Fibroblast of peridontal ligament (primary cell): ENCODE measurements around the gene CLTCL1.
"Not testable (repeated sequence)": the region's sequence is repeated elsewhere in the genome, so short reads cannot be mapped to it uniquely, and the experiment has no call there.

Experiments used
- DNase-seq: peaks from one replicate; pipeline ENCODE4 v3.0.0-alpha.2; 2010; ENCODE audit errors: extremely low read depth

Gene CLTCL1

DNA sequence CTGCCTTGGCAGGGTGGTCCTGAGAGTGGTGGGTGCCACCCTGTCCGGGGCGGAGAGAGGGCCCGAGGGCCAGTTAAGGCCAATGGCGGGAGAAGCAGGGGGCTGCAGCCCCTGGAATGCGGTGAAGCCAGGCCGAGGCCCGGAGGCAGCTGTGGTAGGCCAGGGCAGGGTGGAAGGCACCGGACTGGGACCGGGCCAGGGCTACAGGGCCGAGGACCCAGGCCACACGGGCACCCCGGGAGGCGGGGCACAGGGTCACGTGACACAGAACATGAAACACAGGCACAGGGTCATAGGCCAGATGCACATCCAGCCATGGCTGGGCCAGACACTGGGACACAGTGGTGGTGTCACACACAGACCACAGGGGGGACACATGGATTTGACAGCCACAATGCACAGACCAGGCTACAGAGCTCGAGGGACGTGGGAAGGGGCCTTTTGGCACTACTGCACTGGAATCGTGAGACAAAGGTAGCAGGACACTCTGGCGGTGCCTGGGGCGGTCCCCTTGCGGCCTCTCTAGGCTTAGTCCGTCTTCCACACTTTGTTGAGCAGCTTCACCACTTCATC lies 115.8 kb downstream of the CLTCL1 start:
- DNase-seq: no peak

DNA sequence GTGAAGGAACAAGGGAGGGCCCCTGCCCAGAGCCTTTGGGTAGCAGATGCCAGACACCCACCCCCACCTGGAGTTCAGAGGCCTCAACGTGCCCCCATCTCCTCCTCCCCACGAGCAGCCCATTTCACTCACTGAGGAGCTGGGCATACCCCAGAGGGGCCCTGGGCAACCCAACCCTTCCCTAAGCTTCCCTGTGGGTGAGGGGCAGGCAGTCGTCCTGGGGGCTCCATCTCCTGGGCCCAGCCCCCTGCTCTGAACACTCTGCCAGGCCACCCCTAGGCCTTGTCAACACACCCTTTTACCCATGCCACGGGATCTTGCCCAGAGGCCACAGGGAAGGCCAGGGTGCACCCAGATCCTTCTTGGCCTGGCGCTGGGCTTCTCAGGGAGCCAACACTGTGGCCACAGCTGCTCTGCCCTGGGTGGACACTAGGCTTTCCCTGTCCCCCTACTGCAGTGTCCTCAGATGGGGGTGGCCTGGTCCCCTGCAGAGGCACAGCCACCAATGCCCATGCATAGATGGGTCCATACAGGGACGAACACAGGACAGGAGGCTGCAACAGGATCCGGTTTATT lies 116.4 kb downstream of the CLTCL1 start:
- DNase-seq: no peak

DNA sequence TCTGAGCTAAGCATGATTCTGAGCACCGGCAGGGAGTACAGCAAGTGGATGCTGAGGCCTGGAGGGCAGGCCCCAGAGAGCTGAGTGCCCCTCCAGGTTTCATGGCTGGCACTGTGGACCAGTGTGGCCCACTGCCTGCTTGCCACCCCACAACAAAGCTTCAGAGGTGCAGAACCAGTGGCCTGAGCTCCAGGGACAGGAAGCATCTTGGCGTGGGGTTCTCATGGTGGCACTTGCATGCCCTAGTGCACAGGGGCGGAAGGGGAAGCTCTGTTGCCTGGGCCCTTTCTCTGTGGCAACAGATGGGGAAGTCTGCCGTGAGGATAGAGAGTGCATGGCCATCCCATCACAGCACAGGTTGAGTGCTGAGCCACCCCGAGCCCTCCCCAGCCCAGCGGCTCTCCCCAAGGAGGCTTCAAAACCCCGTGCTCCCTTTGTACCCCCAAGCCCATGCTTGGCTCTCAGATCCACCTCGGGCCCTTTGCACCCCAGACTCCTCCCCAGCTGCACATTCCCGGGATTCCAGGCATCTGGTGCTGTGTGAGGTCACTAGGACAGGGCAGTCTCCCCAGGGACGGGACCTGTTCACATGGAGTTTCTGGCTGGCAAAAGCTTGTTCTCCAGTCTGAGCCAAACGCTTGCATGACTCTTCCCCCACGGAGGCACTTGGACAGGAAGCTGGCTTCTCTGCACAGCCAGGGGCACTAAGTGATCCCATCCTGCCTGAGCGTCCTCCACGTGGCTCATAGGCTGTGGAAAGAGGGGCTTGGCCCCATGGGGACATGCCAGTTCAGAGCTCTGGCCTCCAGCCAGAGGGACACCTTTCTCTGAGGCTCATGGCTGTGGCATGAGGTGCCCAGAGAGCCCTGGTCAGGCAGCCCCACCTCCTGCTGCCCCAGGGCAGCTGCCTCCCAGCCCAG lies 117.2 kb downstream of the CLTCL1 start:
- peak; percentile 63 for DNase-seq

DNA sequence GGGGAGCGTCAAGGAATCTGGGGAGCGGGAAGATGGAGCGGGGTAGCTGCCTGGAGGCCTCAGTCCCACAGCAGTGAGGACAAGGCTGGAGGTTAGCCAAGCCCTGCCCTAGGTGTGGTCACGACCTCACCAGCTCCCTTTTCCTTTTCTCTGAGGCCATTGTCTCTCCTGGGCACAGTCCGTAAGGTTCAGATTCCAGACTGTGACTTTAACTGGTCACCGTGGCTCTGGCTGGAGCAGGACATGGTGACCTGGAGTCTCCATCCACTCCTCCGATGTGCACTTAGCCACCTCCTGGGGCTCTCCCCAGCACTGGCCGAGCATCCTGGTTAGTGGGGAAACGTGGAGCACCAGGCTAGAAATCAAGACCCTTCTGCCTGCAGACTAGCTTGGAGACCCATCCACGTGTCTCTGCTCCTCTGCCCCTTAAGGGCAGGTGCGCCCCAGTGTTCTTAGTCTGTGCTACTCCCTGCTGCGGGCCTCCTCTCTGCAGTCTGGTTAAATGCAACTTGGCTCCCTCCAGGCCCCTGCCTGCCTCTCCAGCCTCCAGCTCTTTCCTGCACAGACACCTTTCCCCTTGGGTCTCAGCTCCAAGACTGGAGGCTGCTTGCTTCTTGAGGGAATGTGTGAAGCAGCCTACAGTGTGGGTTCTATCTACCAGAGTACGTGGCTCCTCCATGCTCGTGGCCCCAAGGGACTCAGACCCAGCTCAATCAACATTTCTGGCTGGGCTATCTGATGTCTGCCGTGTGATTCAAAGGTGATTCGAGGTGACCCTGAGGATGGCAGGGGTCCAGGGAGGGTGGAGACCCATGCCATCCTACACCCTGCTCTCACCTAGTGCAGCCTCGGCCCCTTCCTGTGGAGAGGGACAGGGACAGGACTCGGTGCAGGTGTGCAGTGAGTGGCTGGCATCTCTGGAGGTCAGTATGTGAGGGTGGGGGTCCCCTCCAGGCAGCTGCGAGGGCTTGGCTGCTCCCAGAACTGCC lies 118.2 kb downstream of the CLTCL1 start:
- DNase-seq: no peak

DNA sequence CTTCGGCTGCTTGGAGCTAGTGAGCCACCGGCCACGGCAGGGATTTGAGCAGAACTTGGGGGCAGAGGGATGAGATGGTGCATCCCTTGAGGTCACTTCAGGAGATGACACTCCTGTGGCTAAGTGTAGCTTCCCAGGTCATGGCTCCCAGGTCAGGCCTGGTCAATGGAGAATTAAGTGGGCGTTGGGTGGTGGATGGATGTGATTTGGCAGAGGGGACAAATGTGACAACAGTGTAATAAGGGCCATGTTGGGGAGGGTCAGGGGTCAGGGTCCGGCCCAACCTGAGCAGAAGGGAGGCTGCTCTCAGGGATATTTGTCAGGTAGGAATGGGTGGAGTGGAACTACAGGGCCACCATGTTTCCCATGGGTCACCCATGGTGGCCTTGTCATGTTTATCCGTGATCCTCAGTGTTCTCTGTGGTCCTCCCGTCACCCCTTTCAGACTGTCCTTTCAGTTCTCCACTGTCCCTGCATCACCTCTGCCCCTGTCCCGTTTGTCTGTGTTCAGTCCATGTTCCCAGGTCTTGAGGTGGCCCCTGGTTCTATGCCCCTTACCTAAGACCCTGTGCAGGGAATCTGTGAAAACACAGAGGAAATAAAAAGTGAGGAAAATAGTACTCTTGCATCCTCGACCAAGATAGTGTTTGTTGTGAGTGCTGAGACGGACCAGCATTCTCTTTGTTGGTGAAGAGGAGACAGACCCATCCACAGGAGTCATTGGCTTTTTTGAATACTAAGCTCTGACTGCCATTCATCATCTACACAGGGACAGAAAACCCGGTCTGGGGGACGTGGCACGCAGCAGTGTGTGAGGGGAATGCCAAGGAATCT lies 119.1 kb downstream of the CLTCL1 start:
- no peak for DNase-seq

DNA sequence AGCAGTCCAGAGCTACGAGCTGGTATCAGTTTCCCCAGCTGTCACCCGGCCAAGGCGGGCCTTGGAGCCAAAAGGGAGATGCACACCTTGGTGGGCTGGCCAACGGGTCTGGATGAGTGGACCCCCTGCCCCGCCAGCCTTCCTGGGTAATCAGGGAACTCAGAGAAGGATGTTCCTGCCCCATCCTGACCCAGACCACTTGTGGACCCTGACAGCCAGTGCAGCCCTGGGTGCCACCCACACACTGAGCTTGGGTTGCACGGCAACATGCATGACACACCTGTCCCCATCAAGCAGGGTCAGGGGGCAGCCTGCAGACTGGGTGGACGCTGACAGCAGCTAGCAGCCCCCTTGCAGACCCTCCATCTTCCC lies 121.6 kb downstream of the CLTCL1 start:
- DNase-seq: no peak

DNA sequence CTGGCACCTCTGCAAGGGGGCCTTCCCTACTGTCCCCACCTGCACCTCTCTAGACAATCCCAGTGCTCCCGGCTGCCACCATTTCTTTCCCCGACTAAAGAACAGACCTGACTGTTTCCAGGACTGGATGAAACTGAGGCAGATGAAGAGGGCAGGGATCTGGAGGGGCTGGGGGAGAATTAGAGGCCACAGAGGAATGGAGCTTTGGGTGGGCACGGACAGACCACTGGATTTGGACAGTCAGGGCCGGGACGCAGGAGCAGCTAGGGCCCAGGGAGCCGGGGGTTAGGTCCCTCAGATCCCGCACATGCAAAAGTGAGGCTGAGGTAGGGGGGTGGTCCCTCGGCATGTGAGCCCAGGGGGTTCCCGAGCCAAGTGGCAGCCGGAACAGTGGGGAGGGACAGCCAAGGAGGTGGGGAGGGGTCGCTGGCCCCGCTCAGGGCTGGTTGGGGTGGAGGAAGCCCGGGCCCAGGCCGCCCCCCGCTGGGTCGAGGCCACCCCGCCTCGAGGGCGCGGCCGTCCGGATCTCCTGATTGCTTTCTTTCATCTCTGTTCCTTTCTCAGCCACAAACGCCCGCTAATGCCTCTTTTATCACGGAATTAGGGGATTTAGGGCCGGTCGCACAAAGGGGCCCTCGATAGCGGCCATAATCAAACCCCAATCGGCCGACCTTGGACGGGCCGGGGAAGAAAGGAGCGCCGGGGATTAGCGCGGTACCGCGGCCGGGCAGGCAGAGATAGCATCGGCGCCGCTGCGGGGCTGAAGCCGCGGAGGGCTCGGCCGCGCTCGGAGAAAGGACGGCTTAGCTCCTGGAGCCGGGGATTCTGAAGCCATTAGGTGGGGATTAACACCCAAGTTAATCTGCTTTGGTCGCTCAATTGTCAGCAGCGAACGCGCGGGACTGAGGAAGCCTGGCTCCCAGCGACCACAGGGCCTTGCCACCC lies 122.2 kb downstream of the CLTCL1 start:
- DNase-seq: no peak

DNA sequence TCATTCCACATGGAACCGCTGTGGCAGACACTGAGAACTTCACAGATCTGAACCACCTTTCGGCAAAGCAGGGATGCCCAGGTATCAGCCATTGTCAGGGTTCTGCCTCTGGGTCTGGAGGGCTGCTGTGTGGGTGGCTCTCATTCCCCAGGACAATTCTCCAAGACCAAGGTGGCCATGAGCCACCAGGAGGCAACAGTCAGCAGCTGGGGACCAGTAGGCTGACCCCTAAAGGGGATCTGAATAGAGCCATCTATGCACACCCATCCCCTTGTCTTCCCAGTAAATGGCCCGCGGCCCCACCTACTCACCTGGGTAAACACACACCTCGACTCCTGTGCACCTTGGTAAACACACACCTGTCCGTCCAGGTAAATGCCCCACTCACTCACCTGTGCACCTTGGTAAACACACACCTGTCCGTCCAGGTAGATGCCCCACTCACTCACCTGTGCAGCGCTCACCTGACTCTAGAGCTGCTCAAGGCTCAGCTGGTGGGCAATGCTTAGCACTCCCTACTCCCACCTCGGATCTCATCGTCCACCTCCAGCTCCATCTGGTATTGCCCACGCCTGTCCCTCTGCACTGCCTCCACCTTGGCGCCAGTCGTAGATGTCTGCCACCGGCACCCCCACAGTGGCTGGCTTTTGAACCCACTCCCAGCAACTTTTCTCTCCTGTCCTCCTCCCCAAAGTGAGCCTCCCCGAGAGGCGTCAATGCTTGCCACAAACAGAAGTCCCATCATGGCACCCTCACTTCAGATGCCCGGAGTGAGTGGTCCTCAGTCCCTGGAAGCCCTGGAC lies 123.2 kb downstream of the CLTCL1 start:
- DNase-seq: no peak

DNA sequence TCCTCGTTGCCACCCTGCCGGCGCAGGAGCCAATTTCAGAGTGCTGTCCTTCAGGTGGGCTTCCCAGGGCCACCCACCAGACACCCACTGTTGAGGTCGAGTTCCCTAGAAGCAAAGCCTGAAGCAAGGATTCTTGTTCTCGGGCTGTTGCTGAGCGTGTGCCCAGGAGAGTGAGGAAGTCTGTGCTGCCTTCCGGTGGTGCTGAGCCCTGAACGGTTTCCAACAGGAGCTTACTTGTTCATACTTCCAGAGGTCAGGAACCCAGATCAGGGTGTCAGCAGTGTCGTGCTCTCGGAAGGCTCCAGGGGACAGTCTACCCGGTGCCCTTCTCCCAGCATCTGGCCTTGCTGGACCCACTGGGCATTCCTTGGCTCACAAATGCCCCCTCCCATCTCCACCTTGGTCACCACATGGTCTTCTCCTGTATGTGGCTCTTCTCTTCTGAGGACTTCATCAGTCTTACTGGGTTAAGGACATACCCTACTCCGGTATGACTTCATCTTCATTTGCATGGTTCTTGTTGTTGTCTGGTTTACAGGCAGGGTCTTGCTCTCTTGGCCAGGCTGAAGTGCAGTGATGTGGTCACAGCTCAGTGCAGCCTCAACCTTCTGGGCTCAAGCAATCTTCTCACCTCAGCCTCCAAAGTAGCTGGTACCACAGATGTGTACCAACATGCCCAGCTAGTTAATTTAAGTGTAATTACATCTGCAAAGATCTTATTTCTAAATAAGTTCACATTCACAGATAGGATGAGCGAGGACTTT lies 124.2 kb downstream of the CLTCL1 start:
- no peak for DNase-seq

DNA sequence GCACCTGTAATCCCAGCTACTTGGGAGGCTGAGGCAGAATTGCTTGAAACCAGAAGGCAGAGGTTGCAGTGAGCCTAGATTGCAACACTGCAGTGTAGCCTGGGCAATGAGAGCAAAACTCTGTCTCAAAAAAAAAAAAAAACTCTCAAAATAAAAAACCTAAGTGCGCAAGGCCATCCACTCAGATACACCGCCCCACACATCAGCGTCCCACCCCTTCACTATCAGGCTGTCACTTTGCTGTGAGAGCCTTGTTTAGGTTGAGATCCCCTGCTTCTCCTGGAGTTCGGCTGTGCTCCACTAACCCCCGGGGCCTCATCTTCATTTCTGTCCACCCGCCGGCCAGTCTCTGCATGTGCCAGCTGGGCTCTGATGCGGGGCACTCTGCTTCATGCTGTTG lies 125.1 kb downstream of the CLTCL1 start:
- DNase-seq: no peak

DNA sequence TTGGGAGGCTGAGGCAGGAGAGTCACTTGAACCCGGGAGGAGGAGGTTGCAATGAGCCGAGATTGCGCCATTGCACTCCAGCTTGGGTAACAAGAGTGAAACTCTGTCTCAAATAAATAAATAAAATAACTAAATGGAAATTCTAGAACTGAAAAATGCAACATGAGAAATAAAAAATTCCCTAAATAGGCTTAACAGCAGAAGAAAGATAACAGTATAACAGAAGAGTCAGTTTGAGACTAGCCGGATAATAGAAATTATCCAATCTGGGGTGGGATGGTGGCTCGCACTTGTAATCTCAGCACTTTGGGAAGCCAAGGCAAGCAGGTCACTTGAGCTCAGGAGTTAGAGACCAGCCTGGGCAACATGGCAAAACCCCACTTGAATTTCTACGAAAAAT lies 127.1 kb downstream of the CLTCL1 start:
- DNase-seq: no peak

DNA sequence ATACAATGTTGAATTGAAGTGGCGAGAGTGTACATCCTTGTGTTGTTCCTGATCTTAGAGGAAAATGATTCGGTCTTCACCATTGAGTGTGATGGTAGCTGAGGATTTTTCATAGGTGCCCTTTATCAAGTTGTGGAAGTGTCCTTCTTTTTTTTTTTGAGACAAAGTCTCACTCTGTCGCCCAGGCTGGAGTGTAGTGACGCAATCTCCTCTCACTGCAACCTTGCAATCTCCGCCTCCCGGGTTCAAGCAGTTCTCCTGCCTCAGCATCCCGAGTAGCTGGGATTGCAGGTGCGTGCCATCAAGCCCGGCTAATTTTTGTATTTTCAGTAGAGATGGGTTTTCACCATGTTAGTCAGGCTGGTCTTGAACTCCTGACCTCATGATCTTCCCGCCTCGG lies 132.9 kb downstream of the CLTCL1 start:
- DNase-seq: not testable (repeated sequence)

DNA sequence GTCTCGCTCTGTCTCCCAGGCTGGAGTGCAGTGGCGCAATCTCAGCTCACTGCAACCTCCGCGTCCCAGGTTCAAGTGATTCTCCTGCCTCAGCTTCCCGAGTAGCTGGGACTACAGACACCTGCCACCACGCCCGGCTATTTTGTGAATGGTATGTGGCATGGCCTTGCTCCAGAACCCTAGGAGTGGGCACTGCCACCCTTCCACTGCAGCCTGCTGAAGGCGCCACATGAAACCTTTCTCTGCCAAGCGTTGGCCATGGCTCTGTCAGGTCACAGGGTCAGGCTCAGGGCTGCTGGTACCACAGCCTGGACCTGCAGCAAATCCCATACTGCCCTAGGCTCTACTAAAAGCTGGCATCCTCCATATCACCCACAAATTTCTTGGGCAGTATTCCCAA lies 135.4 kb downstream of the CLTCL1 start:
- DNase-seq: not testable (repeated sequence)

DNA sequence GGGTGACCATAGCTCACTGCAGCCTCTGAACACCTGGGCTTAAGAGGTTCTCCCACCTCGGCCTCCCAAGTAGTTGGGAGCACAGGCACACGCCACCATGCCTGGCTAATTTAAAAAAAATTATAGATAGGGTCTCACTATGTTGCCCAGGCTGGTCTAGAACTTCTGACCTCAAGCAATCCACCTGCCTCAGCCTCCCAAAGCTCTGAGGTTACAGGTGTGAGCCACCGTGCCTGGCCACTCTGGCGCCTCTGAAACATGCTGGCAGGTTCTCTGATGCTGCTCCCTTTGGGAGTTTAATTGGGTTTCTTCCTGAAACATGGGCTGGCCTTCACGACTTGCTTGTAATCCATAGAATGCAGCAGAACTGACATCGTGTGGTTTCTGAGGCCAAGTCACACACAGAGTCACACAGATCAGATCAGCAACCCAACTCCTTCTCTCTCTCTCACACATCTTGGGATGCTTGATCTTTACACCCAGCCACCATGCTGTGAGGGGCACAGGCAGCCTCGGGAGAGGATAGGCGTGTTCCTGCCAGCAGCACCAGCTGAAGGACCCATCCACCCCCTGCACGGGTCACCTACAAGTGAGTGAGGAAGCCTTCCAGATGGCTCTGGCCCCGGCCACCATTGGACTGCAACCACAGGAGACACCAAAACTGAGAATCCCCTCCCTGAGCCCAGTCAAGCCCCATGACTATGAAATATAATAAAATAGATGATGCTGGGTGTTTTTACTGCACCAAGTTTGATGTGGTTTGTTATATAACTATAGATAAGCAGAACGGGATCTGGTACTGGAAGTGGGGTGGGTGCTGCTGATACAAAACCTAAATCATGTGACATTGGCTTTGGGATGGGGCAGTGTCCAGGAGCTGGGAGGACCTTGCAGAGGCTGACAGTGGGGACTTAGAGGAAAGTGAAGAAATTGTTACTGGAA lies 138.3 kb downstream of the CLTCL1 start:
- DNase-seq: no peak

DNA sequence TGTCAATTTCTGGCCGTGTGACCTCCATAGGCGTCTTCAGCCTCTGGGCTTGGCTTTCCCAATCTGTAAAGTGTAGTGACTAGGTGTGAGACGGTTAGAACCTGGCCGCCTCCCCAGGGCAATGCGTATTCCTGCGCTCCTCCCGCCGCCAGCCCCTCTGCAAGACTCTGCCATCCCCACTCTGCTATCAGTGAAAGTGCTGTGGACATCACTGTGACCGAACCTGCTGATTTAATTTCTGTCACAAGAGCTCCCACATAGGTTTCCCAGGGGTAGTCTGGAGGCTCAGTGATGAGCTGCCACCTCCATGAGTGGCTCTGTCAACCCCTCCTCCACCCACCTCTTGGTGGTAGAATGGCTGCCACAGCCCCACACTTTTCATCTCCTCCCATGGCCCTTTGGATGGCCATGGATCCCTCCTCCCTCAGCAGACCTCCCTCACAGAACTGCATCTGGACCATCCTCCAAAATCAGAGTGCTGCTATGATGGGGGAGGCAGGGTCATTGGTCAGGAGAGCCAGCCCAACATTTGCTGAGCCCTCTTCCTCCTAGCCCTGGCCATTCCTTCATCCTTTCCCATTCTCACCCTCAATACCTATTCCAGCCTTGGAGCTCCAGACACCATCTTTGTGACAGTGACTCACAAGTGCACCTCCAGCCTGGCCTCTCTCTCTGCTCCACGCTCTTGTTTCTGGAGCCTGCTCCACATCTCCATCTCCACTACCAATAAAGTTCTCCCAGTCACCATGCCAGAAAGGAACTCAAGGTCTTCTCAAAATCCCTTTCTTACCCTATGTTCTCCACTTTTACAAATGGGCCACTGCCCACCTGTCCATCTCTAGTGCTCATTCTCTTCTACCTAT lies 140.0 kb downstream of the CLTCL1 start:
- no peak for DNase-seq
